Activated naive CD4-positive, alpha-beta T cell treated with anti-CD3 and anti-CD28 coated beads, Interleukin-2, amount 10 ng/mL, durations not matched to agents 7 days and 5 days (primary cell): ENCODE results near the gene HEATR9.

ENCODE experiments used
- CTCF ChIA-PET: fragments of 350-600 bp; sonication (Branson Sonifier 250); formaldehyde crosslinking; loops from one replicate; lab custom pipeline; 2021; ENCODE audit warnings: antibody characterized with exemption; lab: Charles Lee
- DNase-seq: peaks from one replicate; pipeline ENCODE4 v3.0.0-alpha.2; 2020
- H3K27ac Mint-ChIP-seq: one replicate; pipeline ENCODE4 v1.8.0; 2021; ENCODE audit warnings: mild to moderate bottlenecking, moderate library complexity, mixed read lengths
- H3K27me3 Mint-ChIP-seq: one replicate; pipeline ENCODE4 v1.8.0; 2021; ENCODE audit warnings: mild to moderate bottlenecking, mixed read lengths
- H3K36me3 Mint-ChIP-seq: one replicate; pipeline ENCODE4 v1.8.0; 2021; ENCODE audit warnings: mixed read lengths
- H3K4me1 Mint-ChIP-seq: one replicate; pipeline ENCODE4 v1.8.0; 2021; ENCODE audit warnings: mixed read lengths
- H3K4me3 Mint-ChIP-seq: one replicate; pipeline ENCODE4 v1.8.0; 2021; ENCODE audit warnings: mild to moderate bottlenecking, moderate library complexity, mixed read lengths
- H3K9me3 Mint-ChIP-seq: one replicate; pipeline ENCODE4 v1.8.0; 2021; ENCODE audit warnings: mixed read lengths

HEATR9 gene

GRCh38 chr17:35841505-35841904 lies 27.2 kb downstream of the HEATR9 start:
- no peak for DNase-seq
- Mint-ChIP-seq H3K4me1 (peaks cover 5% of the 10 kb centered on the region), H3K9me3 (no peaks in the 10 kb centered on the region), H3K4me3 (no peak overlapping the region), H3K27me3 (no peaks in the 10 kb centered on the region), H3K27ac (no peak overlapping the region), H3K36me3 (peaks cover 47% of the 10 kb centered on the region)
- CTCF ChIA-PET = interaction anchor here (0.6 to 1.9 kb wide), 4 partner anchors 7 to 749 kb away, joined by 3 to 5 read pairs (median 4); no protein-coding TSS in a partner anchor

GRCh38 chr17:35841101-35841500 lies 27.6 kb downstream of the HEATR9 start:
- no peaks in the 10 kb centered on the region for H3K9me3 Mint-ChIP-seq
- CTCF ChIA-PET = interaction anchor here (0.6 to 1.9 kb wide), 4 partner anchors 8 to 750 kb away, joined by 3 to 5 read pairs (median 4); no protein-coding TSS in a partner anchor
- no peaks in the 10 kb centered on the region for H3K27me3 Mint-ChIP-seq
- H3K4me3 Mint-ChIP-seq = no peak overlapping the region
- no peak for DNase-seq
- no peak overlapping the region for H3K27ac Mint-ChIP-seq
- peaks cover 51% of the 10 kb centered on the region for H3K36me3 Mint-ChIP-seq
- H3K4me1 Mint-ChIP-seq = peaks cover 5% of the 10 kb centered on the region

- peaks cover 59% of the 10 kb centered on the region for H3K36me3 Mint-ChIP-seq
- H3K4me3 Mint-ChIP-seq = no peak overlapping the region
- CTCF ChIA-PET = no interaction called here
- H3K27ac Mint-ChIP-seq = peak overlapping the region; percentile 30
- no peaks in the 10 kb centered on the region for H3K27me3 Mint-ChIP-seq
- peaks cover 6% of the 10 kb centered on the region for H3K4me1 Mint-ChIP-seq
- no peaks in the 10 kb centered on the region for H3K9me3 Mint-ChIP-seq
- no peak for DNase-seq
Measured at GRCh38 chr17:35825206-35825605, 43.5 kb downstream of the HEATR9 start.

- no peak for DNase-seq
- Mint-ChIP-seq H3K4me3 (no peak overlapping the region), H3K9me3 (no peaks in the 10 kb centered on the region), H3K4me1 (peaks cover 19% of the 10 kb centered on the region), H3K27ac (no peak overlapping the region), H3K27me3 (no peaks in the 10 kb centered on the region), H3K36me3 (peaks cover 59% of the 10 kb centered on the region)
- CTCF ChIA-PET = no interaction called here
Measured at GRCh38 chr17:35821308-35821707, 47.4 kb downstream of the HEATR9 start.

- Mint-ChIP-seq H3K9me3 (no peaks in the 10 kb centered on the region), H3K36me3 (peaks cover 50% of the 10 kb centered on the region), H3K27ac (no peak overlapping the region), H3K4me1 (peaks cover 32% of the 10 kb centered on the region), H3K27me3 (no peaks in the 10 kb centered on the region), H3K4me3 (no peak overlapping the region)
- CTCF ChIA-PET = interaction anchor here (0.5 to 1.4 kb wide), 4 partner anchors 11 to 56 kb away, joined by 3 to 8 read pairs (median 4); partner anchors contain the start of gene TAF15
- DNase-seq = no peak
Measured at GRCh38 chr17:35819455-35819854, 49.2 kb downstream of the HEATR9 start.

- Mint-ChIP-seq H3K36me3 (peaks cover 43% of the 10 kb centered on the region), H3K4me3 (no peak overlapping the region), H3K4me1 (peaks cover 40% of the 10 kb centered on the region), H3K9me3 (no peaks in the 10 kb centered on the region), H3K27ac (no peak overlapping the region), H3K27me3 (no peaks in the 10 kb centered on the region)
- no peak for DNase-seq
- CTCF ChIA-PET = interaction anchor here (0.6 to 3.1 kb wide), 3 partner anchors 50 to 126 kb away, joined by 3 to 17 read pairs (median 3); partner anchors contain the start of gene LYZL6
Measured at GRCh38 chr17:35817196-35817595, 51.5 kb downstream of the HEATR9 start.

- no peak for DNase-seq
- Mint-ChIP-seq H3K27ac (no peak overlapping the region), H3K4me1 (peaks cover 45% of the 10 kb centered on the region), H3K36me3 (peaks cover 42% of the 10 kb centered on the region), H3K4me3 (no peak overlapping the region), H3K27me3 (no peaks in the 10 kb centered on the region), H3K9me3 (no peaks in the 10 kb centered on the region)
- CTCF ChIA-PET = interaction anchor here (0.6 to 3.1 kb wide), 3 partner anchors 49 to 127 kb away, joined by 3 to 17 read pairs (median 3); partner anchors contain the start of gene LYZL6
Measured at GRCh38 chr17:35816723-35817122, 52.0 kb downstream of the HEATR9 start.

- no peak for DNase-seq
- H3K36me3 Mint-ChIP-seq = peaks cover 29% of the 10 kb centered on the region
- no peak overlapping the region for H3K27ac Mint-ChIP-seq
- no peaks in the 10 kb centered on the region for H3K27me3 Mint-ChIP-seq
- peaks cover 63% of the 10 kb centered on the region for H3K4me1 Mint-ChIP-seq
- no peaks in the 10 kb centered on the region for H3K9me3 Mint-ChIP-seq
- no peak overlapping the region for H3K4me3 Mint-ChIP-seq
- CTCF ChIA-PET = interaction anchor here (1.3 to 11.7 kb wide), 2 partner anchors 34 to 45 kb away, joined by 3 to 219 read pairs; no protein-coding TSS in a partner anchor
Measured at GRCh38 chr17:35812456-35812855, 56.2 kb downstream of the HEATR9 start.

GRCh38 chr17:35811759-35812158 lies 56.9 kb downstream of the HEATR9 start:
- no peak overlapping the region for H3K4me3 Mint-ChIP-seq
- CTCF ChIA-PET = interaction anchor here (1.3 to 11.7 kb wide), 2 partner anchors 35 to 44 kb away, joined by 3 to 219 read pairs; no protein-coding TSS in a partner anchor
- DNase-seq = no peak
- no peak overlapping the region for H3K27ac Mint-ChIP-seq
- H3K9me3 Mint-ChIP-seq = no peaks in the 10 kb centered on the region
- peaks cover 29% of the 10 kb centered on the region for H3K36me3 Mint-ChIP-seq
- H3K27me3 Mint-ChIP-seq = no peaks in the 10 kb centered on the region
- peaks cover 69% of the 10 kb centered on the region for H3K4me1 Mint-ChIP-seq

GRCh38 chr17:35809855-35810461 lies 58.7 kb downstream of the HEATR9 start:
- CTCF ChIA-PET = interaction anchor here (1.1 to 11.7 kb wide), 3 partner anchors 10 to 42 kb away, joined by 3 to 219 read pairs (median 6); no protein-coding TSS in a partner anchor
- peak overlapping the region; percentile 89 for H3K4me3 Mint-ChIP-seq
- peaks cover 21% of the 10 kb centered on the region for H3K36me3 Mint-ChIP-seq
- no peaks in the 10 kb centered on the region for H3K9me3 Mint-ChIP-seq
- H3K27ac Mint-ChIP-seq = peak overlapping the region; percentile 99
- DNase-seq = no peak
- no peaks in the 10 kb centered on the region for H3K27me3 Mint-ChIP-seq
- H3K4me1 Mint-ChIP-seq = peaks cover 63% of the 10 kb centered on the region

GRCh38 chr17:35808962-35809854 lies 59.5 kb downstream of the HEATR9 start, which contains the start of gene TAF15:
Gene TAF15, plus strand, starts transcription at chr17:35809484. Its CDS starts 86 bp downstream, at chr17:35809570.
- DNase-seq = peak; percentile 98
- Mint-ChIP-seq H3K9me3 (no peaks in the 10 kb centered on the region), H3K27ac (peak within 1 kb of the TSS; percentile 99), H3K4me1 (peaks cover 64% of the 10 kb centered on the region), H3K36me3 (peaks cover 21% of the 10 kb centered on the region), H3K4me3 (peak within 1 kb of the TSS; percentile 89), H3K27me3 (no peaks in the 10 kb centered on the region)
- CTCF ChIA-PET = interaction anchor here (0.9 to 11.7 kb wide), 9 partner anchors 9 to 196 kb away, joined by 3 to 219 read pairs (median 3); partner anchors contain the start of genes MMP28 and RDM1

- Mint-ChIP-seq H3K27ac (peak overlapping the region; percentile 99), H3K27me3 (no peaks in the 10 kb centered on the region), H3K36me3 (peaks cover 15% of the 10 kb centered on the region), H3K9me3 (no peaks in the 10 kb centered on the region), H3K4me3 (peak overlapping the region; percentile 89), H3K4me1 (peaks cover 59% of the 10 kb centered on the region)
- DNase-seq = no peak
- CTCF ChIA-PET = interaction anchor here (0.9 to 11.7 kb wide), 11 partner anchors 8 to 195 kb away, joined by 3 to 219 read pairs (median 3); partner anchors contain the start of genes MMP28 and RDM1
Measured at GRCh38 chr17:35808240-35808961, 60.3 kb downstream of the HEATR9 start.
